Measurements from ENCODE around the gene CHD2. TPM values are rescaled to one million over a fixed set of nuclear protein-coding genes. Genes with fewer than 3 reads are reported as not detected.
"Not testable (repeated sequence)": the region's sequence is repeated elsewhere in the genome, so short reads cannot be mapped to it uniquely, and the experiment has no call there.

The CHD2 gene
- total RNA-seq, 6 donors from 2014 or later = 102 to 500 (median 155) TPM

DNA sequence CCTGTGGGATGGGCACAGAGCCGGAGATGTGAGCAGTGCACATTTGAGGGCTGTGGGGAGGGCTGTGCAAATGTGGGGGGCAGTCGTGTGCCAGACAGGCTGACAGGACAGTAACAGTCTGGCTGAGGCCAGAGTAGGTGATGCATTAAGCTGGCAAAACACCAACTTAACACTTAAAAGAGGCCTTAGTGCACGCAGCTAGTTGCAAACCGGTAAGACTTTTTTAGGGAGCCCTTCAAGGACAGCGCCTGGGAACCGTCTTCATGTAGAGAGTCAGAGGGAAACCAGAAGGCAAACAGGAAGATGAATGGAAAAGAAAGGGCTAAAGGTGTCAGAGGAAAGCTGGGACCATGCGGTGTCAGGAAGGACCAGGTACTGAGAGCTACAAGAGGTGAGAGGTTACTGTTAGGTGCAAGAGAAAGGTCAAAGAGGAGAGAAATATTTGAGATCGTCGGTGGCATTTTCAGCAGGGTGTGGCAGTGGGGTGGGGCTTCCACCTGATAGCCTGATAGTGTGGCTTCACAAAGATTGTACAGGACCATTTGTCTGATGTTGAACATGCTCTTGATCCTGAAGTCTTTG lies 30.0 kb upstream of the CHD2 start:
- Histone ChIP-seq H3K36me3 (no peaks in the 10 kb centered on the region), H3K4me1 (peaks cover 5 to 20% (median 15%) of the 10 kb centered on the region in 4 donors), H3K9me3 (no peaks in the 10 kb centered on the region), H3K27ac (peak overlapping the region in 3 of 4 donors; percentile 50 to 82 (median 62)), H3K4me3 (no peak overlapping the region), H3K27me3 (no peaks in the 10 kb centered on the region)
- WGBS, 2 donors = 49% methylated on average over 9 of the region's 9 CpGs
- no peak for TF ChIP-seq EP300 (IDR thresholded peaks at IDR 0.05)
- no peak for TF ChIP-seq POLR2AphosphoS5 (IDR thresholded peaks at IDR 0.05)
- TF ChIP-seq POLR2A (IDR thresholded peaks at IDR 0.05) = no peak
- TF ChIP-seq, protein P1, sequence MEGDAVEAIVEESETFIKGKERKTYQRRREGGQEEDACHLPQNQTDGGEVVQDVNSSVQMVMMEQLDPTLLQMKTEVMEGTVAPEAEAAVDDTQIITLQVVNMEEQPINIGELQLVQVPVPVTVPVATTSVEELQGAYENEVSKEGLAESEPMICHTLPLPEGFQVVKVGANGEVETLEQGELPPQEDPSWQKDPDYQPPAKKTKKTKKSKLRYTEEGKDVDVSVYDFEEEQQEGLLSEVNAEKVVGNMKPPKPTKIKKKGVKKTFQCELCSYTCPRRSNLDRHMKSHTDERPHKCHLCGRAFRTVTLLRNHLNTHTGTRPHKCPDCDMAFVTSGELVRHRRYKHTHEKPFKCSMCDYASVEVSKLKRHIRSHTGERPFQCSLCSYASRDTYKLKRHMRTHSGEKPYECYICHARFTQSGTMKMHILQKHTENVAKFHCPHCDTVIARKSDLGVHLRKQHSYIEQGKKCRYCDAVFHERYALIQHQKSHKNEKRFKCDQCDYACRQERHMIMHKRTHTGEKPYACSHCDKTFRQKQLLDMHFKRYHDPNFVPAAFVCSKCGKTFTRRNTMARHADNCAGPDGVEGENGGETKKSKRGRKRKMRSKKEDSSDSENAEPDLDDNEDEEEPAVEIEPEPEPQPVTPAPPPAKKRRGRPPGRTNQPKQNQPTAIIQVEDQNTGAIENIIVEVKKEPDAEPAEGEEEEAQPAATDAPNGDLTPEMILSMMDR (IDR thresholded peaks at IDR 0.05) = no peak
- ATAC-seq (ENCODE audit: low FRiP score in 2 of 2) = peak; percentile 14 to 76
- DNase-seq = no peak

DNA sequence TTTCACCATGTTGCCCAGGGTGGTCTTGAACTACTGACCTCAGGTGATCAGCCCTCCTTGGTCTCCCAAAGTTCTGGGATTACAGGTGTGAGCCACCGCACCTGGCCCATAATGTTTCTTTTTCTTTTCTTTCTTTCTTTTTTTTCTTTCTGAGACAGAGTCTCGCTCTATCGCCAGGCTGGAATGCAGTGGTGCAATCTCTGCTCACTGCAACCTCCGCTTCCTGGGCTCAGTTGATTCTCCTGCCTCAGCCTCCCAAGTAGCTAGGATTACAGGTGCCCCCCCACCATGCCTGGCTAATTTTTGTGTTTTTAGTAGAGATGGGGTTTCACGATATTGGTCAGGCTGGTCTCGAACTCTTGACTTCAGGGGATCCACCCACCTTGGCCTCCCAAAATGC lies 27.2 kb upstream of the CHD2 start:
- not testable (repeated sequence) for H3K27ac ChIP-seq; H3K4me3 ChIP-seq; DNase-seq; ATAC-seq (ENCODE audit: low FRiP score in 2 of 2); H3K36me3 ChIP-seq; H3K9me3 ChIP-seq; H3K27me3 ChIP-seq
- WGBS, 2 donors = 97% methylated on average over 5 to 6 of the region's 6 CpGs
- H3K4me1 ChIP-seq = peaks cover 5 to 20% (median 15%) of the 10 kb centered on the region in 4 donors

DNA sequence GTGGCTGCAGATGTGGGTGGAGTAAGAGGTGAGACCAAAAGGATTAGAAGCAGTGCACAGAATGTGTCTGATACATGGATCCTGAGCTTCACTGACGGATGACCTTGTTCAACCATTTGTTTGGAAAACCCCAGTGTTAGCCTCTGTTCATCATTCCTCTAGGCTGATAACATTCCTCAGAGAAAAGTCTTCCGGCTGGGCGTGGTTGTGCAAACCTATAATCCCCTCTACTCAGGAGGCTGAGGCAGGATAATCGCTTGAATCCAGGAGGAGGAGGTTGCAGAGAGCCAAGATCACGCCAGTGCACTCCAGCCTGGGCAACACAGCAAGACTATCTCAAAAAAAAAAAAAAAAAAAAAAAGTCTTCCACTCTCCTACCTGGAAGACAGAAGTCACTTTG lies 23.1 kb upstream of the CHD2 start:
- no peak overlapping the region for H3K27ac ChIP-seq
- TF ChIP-seq EP300 (IDR thresholded peaks at IDR 0.05) (no peak), POLR2A (IDR thresholded peaks at IDR 0.05) (no peak), POLR2AphosphoS5 (IDR thresholded peaks at IDR 0.05) (no peak)
- TF ChIP-seq, protein P1 (IDR thresholded peaks at IDR 0.05) = no peak
- H3K27me3 ChIP-seq = no peaks in the 10 kb centered on the region
- H3K4me1 ChIP-seq = peaks cover 10 to 18% (median 14%) of the 10 kb centered on the region in 4 donors
- no peak for DNase-seq
- ATAC-seq (ENCODE audit: low FRiP score in 2 of 2) = no peak
- 86 to 96% methylated on average over 5 of the region's 5 CpGs for WGBS, 2 donors
- no peaks in the 10 kb centered on the region for H3K9me3 ChIP-seq
- H3K4me3 ChIP-seq = no peak overlapping the region
- no peaks in the 10 kb centered on the region for H3K36me3 ChIP-seq

DNA sequence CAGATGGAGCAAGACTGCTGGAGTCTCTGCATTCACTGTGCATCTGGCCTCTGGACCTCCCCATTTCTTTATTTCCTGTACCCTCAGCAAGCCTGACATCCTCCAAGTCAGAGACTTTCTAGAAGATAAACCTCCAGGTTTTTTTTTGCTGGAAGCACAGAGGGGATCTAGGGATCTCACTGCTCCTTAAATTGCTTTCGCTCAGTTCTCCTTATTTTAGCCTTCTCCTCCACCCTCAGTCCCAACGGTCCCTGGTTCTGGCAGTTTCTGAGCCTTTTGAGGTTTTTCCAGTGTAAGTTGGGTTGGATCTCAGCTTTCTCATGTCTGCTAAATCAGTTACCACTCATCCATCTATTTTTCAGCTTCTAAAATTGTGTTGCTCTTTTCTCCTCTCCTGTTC lies 22.7 kb upstream of the CHD2 start:
- ATAC-seq (ENCODE audit: low FRiP score in 2 of 2) (no peak), DNase-seq (no peak)
- H3K27me3 ChIP-seq = no peaks in the 10 kb centered on the region
- peaks cover 12 to 19% (median 14%) of the 10 kb centered on the region in 4 donors for H3K4me1 ChIP-seq
- H3K4me3 ChIP-seq = no peak overlapping the region
- no peaks in the 10 kb centered on the region for H3K9me3 ChIP-seq
- TF ChIP-seq, protein P1 (IDR thresholded peaks at IDR 0.05) = no peak
- TF ChIP-seq EP300 (IDR thresholded peaks at IDR 0.05) (no peak), POLR2A (IDR thresholded peaks at IDR 0.05) (no peak), POLR2AphosphoS5 (IDR thresholded peaks at IDR 0.05) (no peak)
- WGBS, 2 donors = 86 to 91% methylated on average over 2 of the region's 2 CpGs
- H3K36me3 ChIP-seq = no peaks in the 10 kb centered on the region
- H3K27ac ChIP-seq = no peak overlapping the region

DNA sequence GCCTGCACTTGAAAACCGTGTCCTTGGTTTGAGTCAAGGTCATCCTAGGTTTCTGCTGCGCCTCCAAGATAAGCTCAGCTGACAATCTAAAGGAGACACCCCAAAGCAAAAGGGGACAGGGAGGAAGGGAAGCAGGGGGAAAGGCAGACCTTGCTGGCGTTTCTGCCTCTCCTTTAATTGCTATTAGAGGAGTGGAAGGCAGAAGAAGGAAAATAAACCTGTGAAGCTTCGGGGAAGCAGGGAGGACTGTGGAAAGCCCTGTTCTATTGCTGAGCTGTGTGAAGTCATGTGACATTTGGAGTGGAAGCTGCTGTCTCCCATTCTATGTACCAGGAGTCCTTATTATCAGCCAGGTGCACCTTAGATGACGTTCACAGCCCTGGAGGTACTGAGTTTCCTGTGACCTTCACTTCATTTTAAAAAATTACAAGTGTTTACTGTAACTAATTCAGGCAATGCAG lies 21.5 kb upstream of the CHD2 start:
- peak overlapping the region in 2 of 4 donors; percentile 23 to 54 for H3K27ac ChIP-seq
- H3K36me3 ChIP-seq = no peaks in the 10 kb centered on the region
- H3K27me3 ChIP-seq = no peaks in the 10 kb centered on the region
- H3K4me1 ChIP-seq = peaks cover 12 to 19% (median 14%) of the 10 kb centered on the region in 4 donors
- H3K4me3 ChIP-seq = no peak overlapping the region
- 64 to 70% methylated on average over 5 of the region's 5 CpGs for WGBS, 2 donors
- DNase-seq = no peak
- TF ChIP-seq EP300 (IDR thresholded peaks at IDR 0.05) (no peak), POLR2AphosphoS5 (IDR thresholded peaks at IDR 0.05) (no peak), POLR2A (IDR thresholded peaks at IDR 0.05) (no peak)
- TF ChIP-seq, protein P1 (IDR thresholded peaks at IDR 0.05) = no peak
- H3K9me3 ChIP-seq = no peaks in the 10 kb centered on the region
- no peak for ATAC-seq (ENCODE audit: low FRiP score in 2 of 2)

Measured in upper lobe of left lung (tissue), 6 donors.